Measurements from ENCODE around the gene AGXT.

AGXT gene

GRCh38 chr2:240869956-240870875 lies 1.6 kb downstream of the AGXT start:
- no peak for DNase-seq

- no peak for DNase-seq
Observed at GRCh38 chr2:240871071-240871958, 2.7 kb downstream of the AGXT start.

GRCh38 chr2:240872317-240873097 lies 3.9 kb downstream of the AGXT start:
- no peak for DNase-seq

GRCh38 chr2:240873098-240873788 lies 4.6 kb downstream of the AGXT start:
- no peak for DNase-seq

DNA sequence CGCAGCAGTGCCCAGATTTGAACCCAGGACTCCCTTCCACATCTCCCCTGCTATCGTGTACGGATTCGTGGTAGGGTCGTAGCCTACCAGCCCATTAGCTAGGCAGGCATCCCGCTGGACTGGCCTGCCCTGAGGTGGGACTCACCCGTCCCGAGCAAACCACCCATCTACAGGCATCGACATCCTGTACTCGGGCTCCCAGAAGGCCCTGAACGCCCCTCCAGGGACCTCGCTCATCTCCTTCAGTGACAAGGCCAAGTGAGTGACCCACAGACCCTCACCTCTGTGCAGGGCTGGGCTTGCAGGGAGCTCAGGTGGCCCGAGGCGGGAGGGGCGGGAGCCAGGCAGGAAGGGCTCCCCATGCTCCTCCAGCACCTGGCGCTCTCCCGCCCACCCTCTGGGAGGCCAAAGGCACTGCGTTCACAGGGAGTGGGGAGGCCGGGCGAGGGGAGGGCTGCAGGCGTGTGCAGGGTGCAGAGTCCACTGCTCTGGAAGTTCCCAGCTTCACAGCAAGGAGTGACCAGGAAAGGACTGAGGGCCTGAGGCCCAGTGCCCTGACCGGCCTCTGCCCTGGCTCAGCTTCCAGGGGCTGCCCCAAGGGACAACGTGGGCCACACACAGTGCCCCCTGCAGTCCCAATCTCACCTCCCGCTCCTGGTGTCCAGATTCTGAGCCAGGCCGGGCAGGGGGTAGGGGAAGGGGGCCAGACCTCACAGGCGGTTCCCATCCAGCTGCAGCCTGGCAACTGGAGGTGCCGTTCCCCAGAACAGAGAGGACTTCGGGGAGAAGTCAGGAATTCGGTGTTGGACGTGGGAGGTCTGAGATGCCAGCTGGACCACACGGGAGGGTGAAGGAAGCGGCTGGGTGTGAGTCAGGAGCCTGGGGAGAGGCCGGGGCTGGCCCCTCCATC lies 5.4 kb downstream of the AGXT start:
- DNase-seq, result no peak

DNA sequence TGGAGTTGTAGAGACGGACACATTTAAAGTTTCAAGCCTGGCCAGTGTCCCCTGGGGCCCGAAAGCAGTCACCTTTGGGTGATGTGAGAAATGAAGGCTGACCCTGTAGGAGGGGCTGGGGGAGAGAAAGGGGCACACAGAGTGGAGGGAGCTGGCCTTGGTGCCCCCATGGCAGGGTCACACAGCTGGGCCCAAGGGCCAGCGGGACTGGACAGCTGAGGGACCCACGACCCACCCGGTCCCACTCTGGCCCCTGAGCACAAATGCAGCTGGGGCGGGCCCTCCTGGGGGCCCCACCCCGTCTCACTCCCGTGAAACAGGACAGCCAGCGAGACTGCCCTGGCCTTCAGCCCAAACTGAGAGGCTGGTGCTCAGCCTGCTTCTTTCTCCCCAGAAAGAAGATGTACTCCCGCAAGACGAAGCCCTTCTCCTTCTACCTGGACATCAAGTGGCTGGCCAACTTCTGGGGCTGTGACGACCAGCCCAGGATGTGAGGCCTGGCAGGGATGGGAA lies 6.1 kb downstream of the AGXT start:
- DNase-seq, result no peak

- no peak for DNase-seq
Observed at GRCh38 chr2:240875228-240876034, 6.8 kb downstream of the AGXT start.

- DNase-seq, result no peak
Observed at GRCh38 chr2:240876035-240876474, 7.4 kb downstream of the AGXT start.

GRCh38 chr2:240876475-240877251 lies 8.0 kb downstream of the AGXT start:
- DNase-seq, result no peak

- DNase-seq, result no peak
Observed at GRCh38 chr2:240877460-240878340, 9.1 kb downstream of the AGXT start.

- DNase-seq, result no peak
Observed at GRCh38 chr2:240878341-240878936, 9.8 kb downstream of the AGXT start.

DNA sequence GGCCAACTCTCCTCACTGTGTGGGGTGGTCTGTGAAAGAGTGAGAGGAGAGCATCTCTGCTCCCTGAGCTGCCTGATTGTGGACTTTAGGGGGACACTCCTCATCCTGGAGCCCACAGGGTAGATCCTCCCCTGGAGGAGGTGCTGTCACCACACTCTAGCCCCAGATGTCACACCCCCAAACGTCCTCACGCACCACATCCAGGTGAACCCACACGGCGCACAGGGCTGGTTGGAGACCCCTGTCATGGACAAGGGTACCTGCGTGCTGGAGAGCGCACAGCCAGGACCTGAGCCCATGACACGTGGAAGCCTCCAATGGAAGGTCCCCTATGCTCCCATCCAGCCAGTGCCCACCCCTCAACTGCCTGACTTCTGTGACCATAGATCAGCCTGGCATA lies 10.5 kb downstream of the AGXT start:
- DNase-seq, result no peak

DNA sequence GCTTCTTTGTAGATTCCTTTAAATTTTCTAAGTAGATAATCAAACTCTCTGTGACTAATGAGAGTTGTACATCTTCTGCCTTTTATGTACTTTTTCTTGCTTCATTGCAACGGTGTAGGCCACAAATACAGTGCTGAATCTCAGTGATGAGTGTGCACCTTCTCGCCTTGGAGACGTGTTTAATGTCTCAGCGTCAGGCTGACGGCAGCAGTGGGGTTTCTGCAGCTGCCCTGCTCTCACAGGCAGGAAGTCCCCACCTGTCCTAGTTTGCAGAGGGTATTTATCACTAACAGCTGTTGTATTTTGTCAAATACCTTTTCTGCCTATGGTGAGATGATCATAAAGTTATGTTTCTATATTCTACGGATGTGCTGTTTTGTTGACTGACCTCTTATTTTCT lies 13.3 kb downstream of the AGXT start:
- no peak for DNase-seq

DNA sequence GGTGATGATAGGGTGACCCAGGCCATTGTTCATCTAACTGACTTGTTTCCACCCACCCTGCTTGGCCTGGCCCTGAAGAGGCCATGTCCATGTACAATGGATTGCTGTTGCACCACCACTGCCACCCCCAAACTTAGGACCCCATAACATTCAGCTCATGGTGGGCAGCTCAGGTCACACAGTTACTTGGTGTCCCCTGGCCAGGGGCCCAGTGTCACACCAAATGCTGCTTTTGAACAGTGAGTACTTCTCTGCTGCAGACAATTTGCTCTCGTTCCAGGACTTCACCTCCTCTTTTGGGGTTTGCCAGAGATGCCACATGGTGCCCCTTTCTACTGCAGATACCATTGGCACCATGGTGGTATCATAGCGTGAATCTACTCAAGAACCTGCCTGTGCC lies 15.6 kb downstream of the AGXT start:
- DNase-seq, result no peak

- no peak for DNase-seq
Observed at GRCh38 chr2:240884745-240885144, 16.1 kb downstream of the AGXT start.

DNA sequence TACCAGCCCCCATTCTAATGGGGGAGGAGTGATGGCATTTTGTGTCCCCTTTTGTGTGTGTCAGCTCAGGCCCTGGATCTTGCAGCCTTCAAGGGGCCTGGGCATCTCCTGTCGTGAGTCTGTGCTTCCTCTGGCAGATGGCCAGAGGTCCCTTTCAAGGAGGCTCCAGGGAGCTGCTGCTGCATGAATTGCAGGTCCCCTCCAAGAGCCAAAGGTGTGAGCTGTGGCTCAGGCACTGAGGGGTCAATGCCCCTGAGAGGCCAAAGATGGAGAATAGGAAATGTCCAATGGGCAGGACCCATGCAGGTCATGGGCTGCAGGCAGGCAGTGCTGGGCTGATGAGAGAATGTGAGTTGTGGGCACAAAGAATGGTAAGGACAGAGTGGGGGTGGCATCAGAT lies 16.9 kb downstream of the AGXT start:
- DNase-seq, result no peak

DNA sequence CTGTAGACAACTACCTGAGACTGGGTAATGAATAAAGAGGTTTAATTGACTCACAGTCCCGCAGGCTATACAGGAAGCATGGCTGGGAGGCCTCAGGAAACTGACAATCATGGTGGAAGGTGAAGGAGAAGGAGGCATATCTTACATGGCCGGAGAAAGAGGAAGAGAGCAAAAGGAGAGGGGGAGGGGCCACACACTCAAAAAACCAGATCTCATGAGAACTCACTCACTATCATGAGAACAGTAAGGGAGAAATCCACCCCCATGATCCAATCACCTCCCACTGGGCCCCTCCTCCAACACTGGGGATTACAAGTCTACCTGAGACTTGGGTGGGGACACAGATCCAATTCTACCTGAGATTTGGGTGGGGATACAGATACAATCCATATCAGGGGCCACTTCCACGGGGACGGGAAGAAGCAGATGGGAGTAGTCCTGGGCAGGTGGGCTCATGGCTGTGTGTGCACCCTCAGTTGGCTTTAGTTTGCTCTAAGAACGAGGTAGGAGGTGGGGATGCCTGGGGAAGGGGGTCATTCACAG lies 17.5 kb downstream of the AGXT start:
- no peak for DNase-seq

Data from activated CD4-positive, CD25-positive, alpha-beta regulatory T cell treated with anti-CD3 and anti-CD28 coated beads, Interleukin-2, amount 50 U/mL, for 72 hours (primary cell).